OCI-LY7 (cell line): ENCODE data around the gene PMF1. TPM values are rescaled to one million over a fixed set of nuclear protein-coding genes. Genes with fewer than 3 reads are reported as not detected.
A peak's percentile ranks its signal among the peaks of the same experiment; 100 is the strongest.
"Not testable (repeated sequence)": the region's sequence is repeated elsewhere in the genome, so short reads cannot be mapped to it uniquely, and the experiment has no call there.

Source experiments
- BruUV-seq: library from RNA; stranded (reverse); fragments of 400-500 nt; replicated peaks from 2 replicates; lab custom pipeline; 2021; lab: Mats Ljungman, UMichigan
- CTCF ChIA-PET: fragments of 300-600 bp; sonication (Branson Sonifier 250); formaldehyde crosslinking; loops from one replicate; lab custom pipeline; 2022; ENCODE audit warnings: antibody characterized with exemption; ENCODE audit not compliant: unreplicated experiment; lab: Charles Lee
- POLR2A ChIA-PET: fragments of 300-600 bp; sonication (Branson Sonifier 250); formaldehyde crosslinking; loops from one replicate; lab custom pipeline; 2022; ENCODE audit warnings: antibody characterized with exemption; lab: Charles Lee
- DNase-seq: peaks from one replicate; pipeline ENCODE4 v3.0.0-alpha.2; 2015; ENCODE audit warnings: low spot score
- H2AFZ ChIP-seq: fragments of 200-600 bp; sonication (generic), shearing (Covaris generic); 2 replicates; pipeline ENCODE4 v1.6.1; 2014; ENCODE audit warnings: mild to moderate bottlenecking, antibody characterized with exemption, low read length, moderate library complexity
- H3K27ac ChIP-seq: fragments of 200-600 bp; sonication (generic); 2 replicates; pipeline ENCODE4 v1.5.1; 2014; ENCODE audit warnings: mixed run types, low read depth, mild to moderate bottlenecking, moderate library complexity, low read length, inconsistent platforms; ENCODE audit not compliant: poor library complexity, severe bottlenecking
- H3K36me3 ChIP-seq: fragments of 200-600 bp; sonication (generic); 2 replicates; pipeline ENCODE4 v1.6.1; 2014; ENCODE audit warnings: mild to moderate bottlenecking, antibody characterized with exemption, low read length, moderate library complexity, mixed read lengths; ENCODE audit not compliant: insufficient read depth
- H3K4me1 ChIP-seq: fragments of 200-600 bp; sonication (generic); 2 replicates; pipeline ENCODE4 v1.5.1; 2014; ENCODE audit warnings: mild to moderate bottlenecking, low read length; ENCODE audit not compliant: insufficient read depth, poor library complexity, severe bottlenecking
- H3K4me2 ChIP-seq: fragments of 200-600 bp; sonication (generic); 2 replicates; pipeline ENCODE4 v1.6.1; 2014; ENCODE audit warnings: mild to moderate bottlenecking, low read length
- H3K4me3 ChIP-seq: fragments of 200-600 bp; sonication (generic); 2 replicates; pipeline ENCODE4 v1.5.1; 2014; ENCODE audit warnings: mild to moderate bottlenecking, low read depth, low read length; ENCODE audit not compliant: poor library complexity, severe bottlenecking
- H3K79me2 ChIP-seq: fragments of 200-600 bp; sonication (generic); 2 replicates; pipeline ENCODE4 v1.6.1; 2016; ENCODE audit warnings: low read depth, mild to moderate bottlenecking, low read length, moderate library complexity, mixed read lengths; ENCODE audit not compliant: insufficient read depth
- H3K9me2 ChIP-seq: fragments of 200-600 bp; sonication (generic); 2 replicates; pipeline ENCODE4 v1.6.1; 2016; ENCODE audit warnings: mild to moderate bottlenecking, low read length, mixed read lengths; ENCODE audit not compliant: insufficient read depth
- H3K9me3 ChIP-seq: fragments of 200-600 bp; sonication (generic); 2 replicates; pipeline ENCODE4 v1.6.1; 2014; ENCODE audit warnings: mild to moderate bottlenecking, mixed run types, low read length, mixed read lengths
- H4K20me1 ChIP-seq: fragments of 200-600 bp; sonication (generic); 2 replicates; pipeline ENCODE4 v1.6.1; 2014; ENCODE audit warnings: mild to moderate bottlenecking, antibody characterized with exemption, low read length, moderate library complexity, mixed read lengths; ENCODE audit not compliant: insufficient read depth
- CTCF ChIP-seq: fragments of 200-600 bp; sonication (generic); conservative IDR thresholded peaks from 2 replicates; pipeline ENCODE4 v1.5.1; 2014; ENCODE audit warnings: mild to moderate bottlenecking, antibody characterized with exemption, low read length, moderate library complexity, mixed read lengths
- EZH2phosphoT487 ChIP-seq: fragments of 200-600 bp; sonication (generic); IDR thresholded peaks from 2 replicates; pipeline ENCODE4 v1.6.1; 2018; ENCODE audit warnings: low read depth, borderline replicate concordance, mild to moderate bottlenecking, mixed run types, antibody characterized with exemption, low read length, moderate library complexity, mixed read lengths
- intact Hi-C: fragments of 100-400 bp; cut with micrococcal nuclease; formaldehyde crosslinking; loops from one replicate; pipeline ENCODE4 v1.10.0; 2022; ENCODE audit not compliant: unreplicated experiment
- total RNA-seq, 2 experiments: library from RNA; depleted of rRNA in 1 of 2; stranded (reverse); fragments of >200 nt in 1 of 2; shearing (Covaris generic) in 1 of 2; gene quantifications; 2 replicates each; pipeline ENCODE4 v1.2.3, GENCODE V29; 2014 to 2022

PMF1 gene
- total RNA-seq, 2 experiments from 2014 or later, result 67.5 to 82.5 TPM

- TF ChIP-seq CTCF, result no peak
- H3K79me2 ChIP-seq, result peaks cover 32% of the 10 kb centered on the region
- H3K4me1 ChIP-seq, result peaks cover 16% of the 10 kb centered on the region
- ChIA-PET POLR2A (interaction anchor here (0.5 to 2.9 kb wide), 9 partner anchors 11 to 85 kb away, joined by 3 to 18 read pairs (median 5); partner anchors contain the start of genes SEMA4A and SLC25A44), CTCF (interaction anchor here (0.6 to 1.0 kb wide), 3 partner anchors 8 to 62 kb away, joined by 3 to 11 read pairs (median 4); no protein-coding TSS in a partner anchor)
- peak overlapping the region; percentile 90 for H3K4me2 ChIP-seq
- DNase-seq, result no peak
- peak overlapping the region; percentile 78 for H3K4me3 ChIP-seq
- intact Hi-C loops, result loop anchor here (1.0 to 5.0 kb wide), 3 partner anchors 57 to 121 kb away; no protein-coding TSS in a partner anchor
- H3K9me3 ChIP-seq, result no peaks in the 10 kb centered on the region
- H4K20me1 ChIP-seq, result no peaks in the 10 kb centered on the region
- H3K36me3 ChIP-seq, result peaks cover 52% of the 10 kb centered on the region
- BruUV-seq, result no TSS peak
- peak overlapping the region; percentile 78; the same call in 1 of the 2 replicates for H2AFZ ChIP-seq
- peak overlapping the region; percentile 74 for H3K27ac ChIP-seq
- H3K9me2 ChIP-seq, result no peaks in the 10 kb centered on the region
Observed at GRCh38 chr1:156213644-156213966, 798 bp downstream of the PMF1 start.

GRCh38 chr1:156214024-156214748, 1.4 kb downstream of the PMF1 start:
- H3K4me2 ChIP-seq, result peak overlapping the region; percentile 90
- H3K79me2 ChIP-seq, result peaks cover 32% of the 10 kb centered on the region
- peaks cover 50% of the 10 kb centered on the region for H3K36me3 ChIP-seq
- POLR2A ChIA-PET, result interaction anchor here (0.5 to 2.9 kb wide), 4 partner anchors 11 to 62 kb away, joined by 3 to 18 read pairs (median 10); no protein-coding TSS in a partner anchor
- no peaks in the 10 kb centered on the region for H3K9me2 ChIP-seq
- no peaks in the 10 kb centered on the region for H3K9me3 ChIP-seq
- intact Hi-C loops, result loop anchor here (5.0 kb wide), 1 partner anchor 122 kb away; no protein-coding TSS in a partner anchor
- H3K4me3 ChIP-seq, result peak overlapping the region; percentile 78
- no peak overlapping the region for H2AFZ ChIP-seq
- CTCF ChIA-PET, result interaction anchor here (0.6 kb wide), 2 partner anchors 63 to 99 kb away, joined by 3 read pairs; no protein-coding TSS in a partner anchor
- peaks cover 16% of the 10 kb centered on the region for H3K4me1 ChIP-seq
- H3K27ac ChIP-seq, result no peak overlapping the region
- no peaks in the 10 kb centered on the region for H4K20me1 ChIP-seq
- BruUV-seq, result no TSS peak
- no peak for DNase-seq
- no peak for TF ChIP-seq EZH2phosphoT487
- no peak for TF ChIP-seq CTCF

GRCh38 chr1:156216361-156217086, 3.7 kb downstream of the PMF1 start:
- H3K4me2 ChIP-seq, CTCF ChIA-PET, H4K20me1 ChIP-seq, H3K9me3 ChIP-seq, DNase-seq, intact Hi-C loops, POLR2A ChIA-PET, H3K9me2 ChIP-seq, H3K27ac ChIP-seq, H3K4me3 ChIP-seq, BruUV-seq, H2AFZ ChIP-seq: not testable (repeated sequence)
- Histone ChIP-seq H3K4me1 (peaks cover 16% of the 10 kb centered on the region), H3K36me3 (peaks cover 38% of the 10 kb centered on the region), H3K79me2 (peaks cover 32% of the 10 kb centered on the region)
